HCT116 (cell line): Measurements from ENCODE around the gene IGSF9.

Experiments used
- CEBPB ChIP-seq: IDR thresholded peaks from 2 replicates; pipeline ENCODE4 v1.6.1; 2012; ENCODE audit warnings: low read depth
- EZH2 ChIP-seq: fragments of 200-600 bp; sonication (generic); IDR thresholded peaks from 2 replicates; pipeline ENCODE4 v1.6.1; 2017; ENCODE audit warnings: antibody characterized with exemption, mixed run types
- EZH2phosphoT487 ChIP-seq: fragments of 200-600 bp; IDR thresholded peaks from 2 replicates; pipeline ENCODE4 v1.6.1; 2018; ENCODE audit warnings: antibody characterized with exemption, borderline replicate concordance
- YY1 ChIP-seq: IDR thresholded peaks from 2 replicates; pipeline ENCODE4 v1.6.1; 2011; ENCODE audit warnings: low read length, low read depth, moderate library complexity, mild to moderate bottlenecking; ENCODE audit not compliant: insufficient replicate concordance; ENCODE audit errors: extremely low read depth

GRCh38 chr1:159959451-159959850 lies 14.0 kb upstream of the IGSF9 start:
- TF ChIP-seq YY1 (no peak), CEBPB (no peak), EZH2phosphoT487 (no peak), EZH2 (no peak)
